T-helper 1 cell treated with Interleukin-12 subunit alpha and Interleukin-12 subunit beta and Interleukin-4 antibody, amounts not matched to agents 30 μg/mL and 1 μg/mL, for 36 hours (primary cell): ENCODE data around the gene PRSS22.

Experiments
- H3K27ac Mint-ChIP-seq: one replicate; pipeline ENCODE4 v1.8.0; 2021; ENCODE audit warnings: mild to moderate bottlenecking, mixed read lengths
- H3K27me3 Mint-ChIP-seq: one replicate; pipeline ENCODE4 v1.8.0; 2021; ENCODE audit warnings: low read depth, mixed read lengths
- H3K36me3 Mint-ChIP-seq: one replicate; pipeline ENCODE4 v1.8.0; 2021; ENCODE audit warnings: low read depth, mixed read lengths
- H3K4me1 Mint-ChIP-seq: one replicate; pipeline ENCODE4 v1.8.0; 2021; ENCODE audit warnings: low read depth, mixed read lengths
- H3K4me3 Mint-ChIP-seq: one replicate; pipeline ENCODE4 v1.8.0; 2021; ENCODE audit warnings: mild to moderate bottlenecking, moderate library complexity, mixed read lengths
- H3K9me3 Mint-ChIP-seq: one replicate; pipeline ENCODE4 v1.8.0; 2021; ENCODE audit warnings: mixed read lengths

PRSS22 gene

DNA sequence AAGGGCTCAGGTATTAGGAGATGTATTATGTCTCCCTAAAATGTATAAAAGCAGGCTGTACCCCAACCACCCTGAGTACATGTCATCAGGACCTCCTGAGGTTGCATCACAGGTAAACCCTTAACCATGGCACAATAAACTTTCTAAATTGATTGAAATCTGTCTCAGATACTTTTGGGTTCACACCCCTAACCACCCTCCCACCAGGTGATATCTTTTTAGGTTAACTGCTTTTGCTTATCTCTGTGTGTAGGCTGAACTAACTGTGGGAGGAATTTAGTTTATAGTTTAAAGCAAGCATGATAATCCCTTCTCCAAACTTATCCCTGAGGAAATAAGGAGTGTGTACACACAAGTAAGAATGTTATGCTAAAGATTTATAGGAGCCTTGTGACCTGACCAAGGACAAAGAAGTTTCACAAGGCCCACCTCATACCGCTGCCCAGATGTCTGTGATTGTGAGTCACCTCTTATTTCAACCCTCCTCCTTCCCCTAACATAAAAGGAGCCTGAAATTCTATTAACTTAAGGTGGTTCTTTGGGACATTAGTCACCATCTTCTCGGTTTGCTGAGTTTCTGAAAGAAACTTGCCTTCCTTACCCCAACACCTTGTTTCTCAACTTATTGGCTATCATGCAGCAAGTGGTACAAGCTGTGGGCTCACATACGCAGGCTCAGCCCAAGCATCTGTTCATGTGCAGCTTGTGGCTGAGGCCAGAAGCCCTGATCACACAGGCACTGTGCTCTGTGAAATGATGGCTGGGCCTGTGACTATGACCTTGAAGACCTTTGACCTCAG is 11.3 kb downstream of the PRSS22 start:
- Mint-ChIP-seq H3K4me1 (peaks cover 8% of the 10 kb centered on the region), H3K36me3 (no peaks in the 10 kb centered on the region), H3K27ac (no peak overlapping the region), H3K9me3 (no peaks in the 10 kb centered on the region), H3K4me3 (no peak overlapping the region), H3K27me3 (peaks cover 9% of the 10 kb centered on the region)

DNA sequence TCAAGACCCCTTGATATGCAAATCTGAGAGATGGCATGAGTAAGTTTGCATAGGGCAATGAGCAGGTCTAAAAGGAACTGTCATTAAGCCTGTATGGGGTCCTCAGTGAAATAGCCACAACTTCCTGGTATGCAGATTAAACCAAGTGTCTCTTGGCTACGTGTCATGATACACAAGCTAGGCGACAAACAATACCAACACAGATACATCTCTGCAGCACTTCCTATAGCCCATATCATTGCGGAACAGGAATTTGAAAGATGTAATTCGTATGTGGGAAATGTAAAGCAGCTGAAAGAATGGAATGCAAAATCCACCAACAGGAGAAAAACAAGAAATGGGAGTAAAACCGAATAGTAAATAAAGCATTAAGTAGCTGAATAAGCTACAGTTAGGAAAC is 12.9 kb downstream of the PRSS22 start:
- Mint-ChIP-seq H3K4me3 (no peak overlapping the region), H3K27me3 (peaks cover 9% of the 10 kb centered on the region), H3K4me1 (peaks cover 10% of the 10 kb centered on the region), H3K27ac (no peak overlapping the region), H3K36me3 (no peaks in the 10 kb centered on the region), H3K9me3 (no peaks in the 10 kb centered on the region)

GRCh38 chr16:2843526-2843925 is 14.4 kb downstream of the PRSS22 start:
- H3K27me3 Mint-ChIP-seq = no peaks in the 10 kb centered on the region
- no peak overlapping the region for H3K4me3 Mint-ChIP-seq
- peaks cover 10% of the 10 kb centered on the region for H3K4me1 Mint-ChIP-seq
- no peaks in the 10 kb centered on the region for H3K9me3 Mint-ChIP-seq
- no peaks in the 10 kb centered on the region for H3K36me3 Mint-ChIP-seq
- H3K27ac Mint-ChIP-seq = no peak overlapping the region

DNA sequence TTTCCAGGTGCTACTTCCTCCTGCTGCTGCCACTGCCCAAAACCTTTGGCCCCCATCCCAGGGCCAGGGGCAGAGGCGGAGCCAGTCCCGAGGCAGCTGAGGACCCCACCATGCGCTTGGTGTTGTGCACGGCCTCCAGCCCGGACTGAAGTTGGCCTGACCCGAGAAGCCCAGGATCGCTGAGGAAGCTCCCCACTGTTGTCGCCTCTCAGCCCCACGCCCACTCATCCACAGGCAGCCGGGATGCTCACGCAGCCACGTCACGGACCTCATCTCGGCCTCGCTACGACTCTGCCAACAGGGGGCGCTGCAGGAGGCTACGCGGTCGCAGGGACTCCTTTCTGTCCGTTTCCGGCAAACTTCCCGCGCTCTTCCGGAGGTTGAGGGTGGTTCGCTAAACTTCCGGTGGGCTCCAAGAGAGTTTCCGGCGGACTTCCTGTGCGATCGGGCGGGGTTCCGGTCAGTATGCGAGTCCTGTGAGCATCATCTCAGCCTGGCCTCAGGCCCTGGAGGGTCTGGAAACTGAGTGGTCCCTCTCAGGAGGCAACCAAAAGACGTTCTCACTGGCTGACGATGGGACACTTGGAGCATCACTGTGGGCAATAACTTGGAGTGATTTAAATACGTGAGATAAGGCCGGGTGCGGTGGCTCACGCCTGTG is 15.5 kb downstream of the PRSS22 start:
- Mint-ChIP-seq H3K27me3 (no peaks in the 10 kb centered on the region), H3K27ac (peak overlapping the region; percentile 77), H3K4me3 (peak overlapping the region; percentile 61), H3K9me3 (no peaks in the 10 kb centered on the region), H3K4me1 (peaks cover 13% of the 10 kb centered on the region), H3K36me3 (no peaks in the 10 kb centered on the region)

- Mint-ChIP-seq H3K27ac (no peak overlapping the region), H3K27me3 (peaks cover 4% of the 10 kb centered on the region), H3K4me3 (peak overlapping the region; percentile 17), H3K36me3 (no peaks in the 10 kb centered on the region), H3K4me1 (peaks cover 13% of the 10 kb centered on the region), H3K9me3 (no peaks in the 10 kb centered on the region)
Observed at GRCh38 chr16:2841606-2842339, 16.2 kb downstream of the PRSS22 start.

GRCh38 chr16:2840914-2841313 is 17.1 kb downstream of the PRSS22 start:
- Mint-ChIP-seq H3K36me3 (no peaks in the 10 kb centered on the region), H3K4me1 (peaks cover 10% of the 10 kb centered on the region), H3K27me3 (peaks cover 4% of the 10 kb centered on the region), H3K4me3 (no peak overlapping the region), H3K27ac (no peak overlapping the region), H3K9me3 (no peaks in the 10 kb centered on the region)

- peaks cover 10% of the 10 kb centered on the region for H3K4me1 Mint-ChIP-seq
- H3K4me3 Mint-ChIP-seq = no peak overlapping the region
- H3K27me3 Mint-ChIP-seq = peaks cover 4% of the 10 kb centered on the region
- H3K36me3 Mint-ChIP-seq = no peaks in the 10 kb centered on the region
- no peak overlapping the region for H3K27ac Mint-ChIP-seq
- H3K9me3 Mint-ChIP-seq = no peaks in the 10 kb centered on the region
Observed at GRCh38 chr16:2839650-2840450, 18.1 kb downstream of the PRSS22 start.

DNA sequence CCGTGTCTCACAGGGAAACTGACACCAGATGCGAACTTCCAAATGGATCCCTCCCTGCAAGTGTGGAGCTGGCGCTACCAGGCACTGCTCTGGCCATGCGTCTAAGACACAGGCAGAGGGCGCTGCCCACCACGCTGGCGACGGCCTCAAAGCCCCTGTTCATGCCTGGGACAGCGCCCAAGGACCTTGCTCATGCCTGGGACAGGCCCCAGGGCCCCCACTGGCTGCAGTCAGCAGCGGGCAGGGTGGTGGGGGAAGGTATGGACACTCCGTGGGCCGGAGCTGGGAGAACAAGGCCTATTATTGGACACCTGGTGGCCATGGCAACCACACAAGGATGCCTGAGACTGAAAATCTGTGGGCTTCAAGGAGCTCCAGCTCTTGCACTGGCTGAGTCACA is 19.0 kb downstream of the PRSS22 start:
- Mint-ChIP-seq H3K27me3 (peaks cover 4% of the 10 kb centered on the region), H3K36me3 (no peaks in the 10 kb centered on the region), H3K4me1 (peaks cover 10% of the 10 kb centered on the region), H3K9me3 (no peaks in the 10 kb centered on the region), H3K27ac (no peak overlapping the region), H3K4me3 (no peak overlapping the region)

DNA sequence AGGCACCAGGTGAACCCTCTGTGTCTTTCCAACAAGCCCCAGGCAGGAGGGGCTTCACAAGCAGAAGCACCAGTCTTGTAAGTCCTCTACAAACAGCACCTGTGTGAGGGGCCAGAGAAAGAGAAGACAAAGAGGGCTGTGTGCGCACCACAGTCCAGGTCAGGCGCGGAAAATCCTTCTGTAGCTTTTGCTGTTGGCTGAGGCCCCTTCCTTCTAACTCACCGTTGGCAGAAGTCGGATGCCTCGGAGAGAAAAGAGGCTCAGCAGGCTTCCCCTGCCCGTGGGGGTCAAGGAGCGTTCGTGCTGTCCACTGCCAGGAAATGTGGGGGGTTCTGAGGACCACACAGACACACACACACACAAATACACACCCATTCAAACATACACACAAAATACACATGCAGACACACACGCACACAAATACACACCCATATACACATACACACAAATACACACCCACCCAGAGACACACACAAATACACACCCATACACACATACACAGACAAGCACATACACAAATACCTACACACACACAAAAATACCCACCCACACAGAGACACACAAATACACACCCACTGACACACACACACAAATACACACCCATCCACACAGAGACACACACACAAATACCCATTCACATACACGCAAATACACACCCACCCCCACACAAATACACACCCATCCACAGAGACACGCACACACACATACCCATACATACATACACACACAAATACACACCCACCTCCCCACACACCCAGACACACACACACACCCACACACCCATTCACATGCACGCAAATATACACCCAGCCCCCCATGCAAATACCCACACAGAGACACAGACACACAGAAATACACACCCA is 21.1 kb downstream of the PRSS22 start:
- peaks cover 5% of the 10 kb centered on the region for H3K9me3 Mint-ChIP-seq
- H3K36me3 Mint-ChIP-seq = no peaks in the 10 kb centered on the region
- H3K27me3 Mint-ChIP-seq = peaks cover 4% of the 10 kb centered on the region

GRCh38 chr16:2835638-2836493 is 22.1 kb downstream of the PRSS22 start:
- H3K4me1 Mint-ChIP-seq = peaks cover 3% of the 10 kb centered on the region

More for the DNA sequence above, 21.1 kb downstream of the PRSS22 start:
- H3K27ac Mint-ChIP-seq = no peak overlapping the region
- no peak overlapping the region for H3K4me3 Mint-ChIP-seq
- H3K4me1 Mint-ChIP-seq = peaks cover 6% of the 10 kb centered on the region

GRCh38 chr16:2834968-2835367 is 23.0 kb downstream of the PRSS22 start:
- peaks cover 2% of the 10 kb centered on the region for H3K36me3 Mint-ChIP-seq
- H3K27ac Mint-ChIP-seq = no peak overlapping the region
- H3K4me1 Mint-ChIP-seq = peaks cover 5% of the 10 kb centered on the region
- peaks cover 5% of the 10 kb centered on the region for H3K9me3 Mint-ChIP-seq
- peaks cover 4% of the 10 kb centered on the region for H3K27me3 Mint-ChIP-seq
- H3K4me3 Mint-ChIP-seq = no peak overlapping the region

More at GRCh38 chr16:2835638-2836493, 22.1 kb downstream of the PRSS22 start:
- Mint-ChIP-seq H3K4me3 (no peak overlapping the region), H3K27me3 (peaks cover 4% of the 10 kb centered on the region), H3K36me3 (peaks cover 2% of the 10 kb centered on the region), H3K9me3 (peaks cover 5% of the 10 kb centered on the region), H3K27ac (no peak overlapping the region)

GRCh38 chr16:2833776-2834175 is 24.2 kb downstream of the PRSS22 start:
- Mint-ChIP-seq H3K4me1 (peaks cover 5% of the 10 kb centered on the region), H3K27me3 (peaks cover 4% of the 10 kb centered on the region), H3K27ac (no peak overlapping the region), H3K36me3 (peaks cover 2% of the 10 kb centered on the region), H3K4me3 (no peak overlapping the region), H3K9me3 (peaks cover 5% of the 10 kb centered on the region)

GRCh38 chr16:2831203-2831602 is 26.8 kb downstream of the PRSS22 start:
- H3K9me3 Mint-ChIP-seq = peaks cover 5% of the 10 kb centered on the region
- no peaks in the 10 kb centered on the region for H3K27me3 Mint-ChIP-seq
- H3K27ac Mint-ChIP-seq = peak overlapping the region; percentile 11
- H3K4me3 Mint-ChIP-seq = no peak overlapping the region
- peaks cover 2% of the 10 kb centered on the region for H3K36me3 Mint-ChIP-seq
- H3K4me1 Mint-ChIP-seq = peaks cover 2% of the 10 kb centered on the region
